Stimulated activated CD8-positive, alpha-beta memory T cell treated with anti-CD3 and anti-CD28 coated beads, Interleukin-4, amount 100 ng/mL, for 1 hour (primary cell): Measurements from ENCODE around the gene RGPD8.
"Not testable (repeated sequence)": the region's sequence is repeated elsewhere in the genome, so short reads cannot be mapped to it uniquely, and the experiment has no call there.

Source experiments
- DNase-seq, 2 donors: peaks; one replicate each; pipeline ENCODE4 v3.0.0-alpha.2; 2020; ENCODE audit warnings: low read depth in 2 of 2, low spot score in 1 of 2

RGPD8 gene

DNA sequence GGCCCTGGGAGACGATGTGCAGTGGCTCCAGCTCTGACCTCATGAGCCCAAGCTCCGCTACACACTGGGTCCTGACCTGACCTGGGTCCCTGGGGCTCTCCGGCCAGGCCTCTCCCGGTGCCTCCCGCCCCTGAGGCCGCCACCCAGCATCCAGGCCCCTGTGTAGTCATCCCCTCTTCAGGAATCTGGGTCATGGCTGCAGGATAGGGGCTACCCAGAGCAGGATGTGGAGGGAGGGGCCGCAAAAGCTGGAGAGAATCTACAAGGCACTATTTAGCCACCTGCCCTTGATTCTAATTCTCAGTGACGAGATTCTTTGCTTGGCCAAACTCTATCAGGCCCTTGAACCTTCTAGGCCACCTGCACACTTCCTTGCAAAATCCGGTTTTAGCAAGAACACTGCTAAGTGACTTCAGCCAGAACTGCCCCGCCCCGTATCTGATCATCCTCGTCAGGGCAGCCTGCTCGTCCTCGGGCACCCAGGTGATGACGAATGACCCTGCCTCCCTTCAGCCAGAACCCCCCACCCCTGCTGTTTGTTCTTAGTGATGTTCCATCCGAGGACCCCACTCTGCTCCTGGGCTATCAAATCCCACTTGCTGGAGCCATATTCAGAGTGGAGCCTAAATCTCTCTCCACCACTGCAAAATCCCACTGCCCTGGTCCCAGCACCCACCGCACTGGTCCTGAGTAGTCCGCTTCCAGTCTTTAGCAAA is 2.4 kb upstream of the RGPD8 start:
- not testable (repeated sequence) for DNase-seq

DNA sequence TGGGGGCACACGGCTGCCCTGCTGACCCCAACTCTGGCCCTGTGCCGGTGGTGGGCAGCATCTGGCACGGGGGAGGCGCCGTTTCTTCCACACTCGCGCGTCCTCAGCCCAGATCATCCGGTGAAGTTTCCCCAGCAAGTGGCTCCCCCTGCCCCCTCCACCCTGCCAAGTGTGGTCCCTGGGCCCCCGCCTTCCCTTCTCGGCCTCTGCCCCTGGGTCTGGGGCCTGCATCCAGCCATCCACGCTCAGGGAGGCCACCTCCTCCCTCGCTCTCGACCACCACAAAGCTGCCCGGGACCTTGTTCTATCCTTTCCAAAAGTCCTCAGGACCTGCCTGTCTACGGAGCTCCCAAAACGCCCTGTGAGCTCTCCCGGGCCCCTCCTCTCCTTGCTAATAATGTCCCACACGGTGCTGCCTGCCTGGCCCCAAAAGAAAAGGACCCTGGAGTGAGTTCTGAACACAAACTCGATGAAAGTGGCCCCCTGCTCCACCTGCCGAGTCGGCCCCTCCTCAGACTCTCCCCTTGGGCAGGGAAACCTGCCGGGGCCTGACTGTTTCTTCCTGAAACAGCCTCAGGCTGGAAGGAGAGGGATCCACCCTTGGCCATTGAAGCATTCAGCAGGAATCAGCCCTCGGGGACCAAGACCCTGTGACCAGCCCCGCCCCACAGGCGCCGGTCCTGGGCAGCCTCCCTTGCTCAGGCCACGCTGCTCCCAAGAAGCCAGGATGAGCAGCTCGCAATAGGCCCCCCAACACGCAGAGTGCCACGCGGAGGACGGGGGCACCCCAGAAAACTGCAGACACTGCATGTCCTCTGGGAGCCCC is 1.7 kb upstream of the RGPD8 start:
- not testable (repeated sequence) for DNase-seq

DNA sequence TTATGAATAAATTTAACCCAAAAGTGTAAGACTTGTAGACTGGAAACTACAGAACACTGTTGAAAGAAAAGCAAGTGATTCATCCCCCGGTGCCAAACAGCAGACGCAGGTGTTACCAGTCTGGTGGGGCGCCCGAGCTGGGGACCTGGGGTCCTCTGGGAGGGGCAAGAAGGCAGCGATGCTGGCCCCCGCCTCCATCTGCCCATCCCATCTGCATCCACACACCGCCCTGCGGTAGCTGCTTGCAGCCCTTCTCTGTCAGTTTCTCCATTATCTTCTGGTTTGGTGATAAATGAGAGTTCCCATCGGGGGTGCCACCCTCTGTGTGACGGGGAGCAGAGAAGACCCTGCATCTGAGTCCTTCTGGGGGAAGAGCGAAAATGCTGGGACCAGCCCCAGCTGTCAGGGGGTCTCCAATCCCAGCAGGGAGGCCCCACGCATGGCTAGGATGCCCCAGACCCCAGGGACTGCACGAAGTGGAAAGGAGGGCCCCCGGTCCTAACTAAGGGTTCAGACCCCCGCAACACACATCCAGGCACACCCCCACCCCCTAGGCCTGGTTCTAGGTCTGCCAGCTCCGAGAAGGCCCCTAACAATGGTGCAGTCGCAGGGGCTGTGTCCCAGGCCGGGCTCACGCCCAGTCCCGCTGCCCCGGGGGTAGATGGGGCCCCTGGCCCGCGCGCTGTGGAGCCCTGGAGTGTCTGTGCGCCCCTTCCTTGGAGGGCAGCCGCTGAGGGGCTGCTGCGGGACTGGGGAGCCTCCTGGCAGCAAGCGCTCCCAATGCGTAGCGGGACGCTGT is 686 bp upstream of the RGPD8 start:
- DNase-seq: no peak

DNA sequence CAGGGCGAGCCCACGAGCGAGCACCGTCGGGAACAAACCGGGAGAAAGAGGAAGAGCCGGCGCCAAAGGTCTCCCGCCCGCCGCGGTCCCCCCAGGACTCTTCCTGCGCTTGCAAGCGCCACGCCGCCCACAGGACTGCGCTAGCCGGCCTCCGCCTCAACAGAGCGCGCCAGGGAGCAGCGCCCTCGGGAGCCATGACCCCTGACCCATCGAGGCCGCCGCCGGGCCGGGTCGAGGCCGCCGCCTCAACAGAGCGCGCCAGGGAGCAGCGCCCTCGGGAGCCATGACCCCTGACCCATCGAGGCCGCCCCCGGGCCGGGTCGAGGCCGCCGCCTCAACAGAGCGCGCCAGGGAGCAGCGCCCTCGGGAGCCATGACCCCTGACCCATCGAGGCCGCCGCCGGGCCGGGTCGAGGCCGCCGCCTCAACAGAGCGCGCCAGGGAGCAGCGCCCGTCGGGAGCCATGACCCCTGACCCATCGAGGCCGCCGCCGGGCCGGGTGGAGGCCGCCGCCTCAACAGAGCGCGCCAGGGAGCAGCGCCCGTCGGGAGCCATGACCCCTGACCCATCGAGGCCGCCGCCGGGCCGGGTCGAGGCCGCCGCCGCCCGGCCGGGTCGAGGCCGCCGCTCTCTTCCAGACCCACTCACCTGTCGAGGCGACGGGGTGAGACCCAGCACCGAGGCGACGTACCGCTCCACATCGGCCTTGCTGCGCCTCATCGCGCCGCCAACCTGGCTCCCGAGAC is 538 bp downstream of the RGPD8 start:
- DNase-seq: not testable (repeated sequence)

DNA sequence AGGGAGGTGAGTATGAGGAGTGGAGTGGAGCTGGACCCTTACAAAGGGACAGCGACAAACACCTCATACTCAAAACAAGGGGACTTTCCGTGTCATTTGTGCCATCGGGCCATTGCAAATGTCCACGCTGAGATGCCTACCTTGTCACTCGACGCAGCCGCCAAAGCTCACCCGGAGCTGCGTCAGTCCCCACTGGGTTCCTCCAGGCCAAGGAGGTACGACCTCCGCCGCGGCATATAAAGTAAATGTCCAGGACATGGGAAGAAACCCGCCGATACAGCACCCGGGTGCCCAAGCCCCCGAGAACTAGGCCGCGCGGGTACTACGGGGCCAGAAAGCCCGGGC is 1.1 kb downstream of the RGPD8 start:
- DNase-seq: not testable (repeated sequence)

DNA sequence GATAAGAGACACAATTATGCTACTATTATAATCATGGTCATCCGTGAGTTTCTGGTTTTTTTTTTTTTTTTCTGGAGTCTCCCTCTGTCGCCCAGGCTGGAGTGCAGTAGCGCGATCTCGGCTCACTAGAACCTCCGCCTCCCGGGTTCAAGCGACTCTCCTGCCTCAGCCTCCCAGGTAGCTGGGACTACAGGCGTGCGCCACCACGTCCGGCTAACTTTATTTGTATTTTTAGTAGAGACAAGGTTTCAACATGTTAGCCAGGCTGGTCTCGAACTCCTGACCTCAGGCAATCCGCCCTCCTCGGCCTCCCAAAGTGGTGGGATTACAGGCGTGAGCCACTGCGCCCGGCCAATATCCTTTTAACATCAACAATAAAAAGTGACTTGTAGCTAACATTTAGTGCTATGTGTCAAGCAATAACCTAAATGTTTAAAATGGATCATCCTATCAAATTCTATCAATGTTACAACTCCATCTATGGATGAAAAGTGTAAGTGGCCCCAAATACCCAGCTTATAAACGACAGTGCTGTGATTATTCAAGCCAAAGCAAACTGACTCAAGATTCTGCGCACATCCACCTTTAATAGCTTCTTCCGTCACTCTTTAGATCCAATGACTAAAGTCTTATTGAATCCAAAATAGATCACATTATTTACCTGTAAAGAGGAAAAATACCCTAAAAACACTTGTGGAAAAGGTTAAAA is 1.7 kb downstream of the RGPD8 start:
- DNase-seq: not testable (repeated sequence)

DNA sequence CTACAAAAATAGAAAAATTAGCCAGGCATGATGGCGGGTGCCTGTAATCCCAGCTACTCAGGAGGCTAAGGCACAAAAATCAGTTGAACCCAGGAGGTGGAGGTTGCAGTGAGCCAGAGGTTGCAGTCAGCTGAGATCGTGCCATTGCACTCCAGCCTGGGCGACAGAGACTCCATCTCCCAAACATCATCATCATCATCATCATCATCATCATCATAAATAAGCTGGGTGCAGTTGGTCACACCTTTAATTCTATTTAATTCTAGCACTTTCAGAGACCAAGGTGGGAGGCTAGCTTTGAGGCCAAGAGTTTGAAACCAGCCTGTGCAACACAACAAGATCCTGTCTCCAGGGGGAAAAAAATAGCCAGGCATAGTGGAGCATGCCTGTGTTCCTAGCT is 8.9 kb downstream of the RGPD8 start:
- not testable (repeated sequence) for DNase-seq

DNA sequence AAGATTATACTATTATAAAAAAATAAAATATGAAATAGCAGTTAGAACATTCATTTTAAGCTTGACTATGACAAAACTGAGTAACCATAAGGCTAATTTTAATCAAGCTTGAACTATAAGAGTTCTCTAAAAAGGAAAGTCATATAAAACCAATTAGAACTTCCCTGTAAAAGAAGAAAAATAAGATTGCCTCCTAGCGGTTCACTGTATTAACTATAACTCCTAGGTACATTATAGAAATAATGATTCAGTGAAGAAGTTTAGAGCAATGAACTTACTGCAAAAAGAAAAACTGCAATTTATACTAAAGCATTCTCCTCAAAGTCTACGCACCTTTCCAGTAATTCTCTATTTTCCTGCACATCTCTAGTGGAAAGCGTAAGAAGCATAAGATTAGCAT is 16.6 kb downstream of the RGPD8 start:
- DNase-seq: not testable (repeated sequence)

DNA sequence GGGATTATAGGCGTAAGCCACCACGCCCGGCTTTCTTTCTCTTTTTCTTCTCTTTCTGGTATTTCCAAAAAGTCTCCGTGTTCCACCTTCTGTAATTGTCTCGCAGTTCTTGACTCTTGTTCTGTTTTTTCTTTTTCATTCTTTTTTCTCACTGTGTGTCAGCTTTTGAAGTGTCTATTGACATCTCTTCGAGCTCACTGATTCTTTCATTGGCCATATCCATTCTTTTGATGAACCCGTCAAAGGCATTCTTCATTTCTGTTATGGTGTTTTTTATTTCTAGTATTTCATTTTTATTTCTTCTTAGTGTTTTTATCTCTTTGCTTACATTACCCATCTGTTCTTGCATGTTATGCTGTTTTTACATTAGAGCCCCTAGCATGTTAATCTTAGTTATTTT is 73.4 kb downstream of the RGPD8 start:
- not testable (repeated sequence) for DNase-seq

DNA sequence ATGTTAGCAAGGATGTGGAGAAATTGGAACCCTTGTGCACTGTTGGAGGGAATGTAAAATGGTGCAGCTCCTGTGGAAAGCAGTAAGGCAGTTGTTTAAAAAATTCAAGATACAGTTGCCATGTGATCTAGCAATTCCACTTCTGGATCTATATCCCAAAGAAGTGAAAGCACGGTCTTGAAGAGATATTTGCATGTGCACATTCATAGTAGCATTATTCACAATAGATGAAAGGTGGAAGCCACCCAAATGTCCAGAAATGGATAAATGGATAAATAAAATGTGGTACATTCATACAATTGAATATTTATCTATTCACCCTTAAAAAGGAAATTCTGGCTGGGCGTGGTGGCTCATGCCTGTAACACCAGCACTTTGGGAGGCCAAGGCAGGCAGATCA is 79.1 kb downstream of the RGPD8 start:
- not testable (repeated sequence) for DNase-seq

DNA sequence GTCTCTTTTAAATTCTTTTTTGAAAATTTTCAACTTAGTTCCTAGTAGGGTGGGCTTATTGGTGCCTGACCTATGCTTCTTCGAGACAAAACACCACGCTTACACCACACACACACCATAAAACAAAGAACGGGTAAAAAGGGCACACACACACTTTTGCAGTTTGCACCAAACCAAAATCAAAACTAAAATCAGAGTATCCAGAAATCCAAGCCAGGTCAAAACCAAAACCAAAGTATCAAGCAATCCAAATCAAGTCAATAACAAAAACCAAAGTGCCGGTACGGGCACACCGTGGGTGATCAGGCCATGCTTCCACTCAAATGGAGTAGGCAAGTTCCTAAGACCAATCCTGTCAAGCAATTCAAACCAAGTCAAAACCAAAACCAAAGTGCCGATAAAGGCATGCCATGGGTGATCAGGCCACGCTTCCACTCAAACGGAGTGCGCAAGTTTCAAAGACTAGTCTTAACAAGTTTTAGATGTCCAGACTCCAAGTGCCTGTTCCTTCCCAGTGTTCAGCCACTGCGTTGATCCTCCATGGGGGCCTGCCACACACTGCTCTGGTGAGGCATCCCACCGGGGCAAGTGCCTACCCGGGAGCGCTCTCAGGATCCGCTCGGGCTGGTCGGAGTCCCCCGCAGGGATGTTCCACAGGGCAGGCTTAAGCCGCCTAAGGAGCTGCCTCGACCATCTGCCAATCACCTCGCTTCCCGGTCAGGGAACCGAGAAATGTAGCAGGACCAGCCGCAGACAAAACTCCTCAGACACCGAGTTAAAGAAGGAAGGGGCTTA is 80.4 kb downstream of the RGPD8 start:
- DNase-seq: not testable (repeated sequence)

DNA sequence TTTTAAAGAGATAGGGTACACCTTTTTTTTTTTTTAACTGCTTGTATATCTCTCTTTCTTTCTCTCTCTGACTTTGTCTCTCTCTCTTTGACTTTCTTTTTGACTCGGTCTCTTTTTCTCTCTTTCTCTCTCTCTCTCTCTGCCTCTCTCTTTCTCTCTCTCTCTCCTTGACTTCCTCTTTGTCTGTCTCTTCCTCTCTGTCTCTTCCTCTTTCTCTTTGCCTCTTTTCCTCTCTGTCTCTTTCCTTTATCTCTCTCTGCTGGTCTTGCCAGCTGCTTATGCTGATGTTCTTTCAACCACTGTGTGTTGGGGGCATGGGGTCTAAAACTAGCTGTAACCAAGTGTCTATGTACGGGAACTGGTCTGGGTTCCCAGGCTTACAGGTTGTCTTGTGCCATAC is 81.2 kb downstream of the RGPD8 start:
- not testable (repeated sequence) for DNase-seq

DNA sequence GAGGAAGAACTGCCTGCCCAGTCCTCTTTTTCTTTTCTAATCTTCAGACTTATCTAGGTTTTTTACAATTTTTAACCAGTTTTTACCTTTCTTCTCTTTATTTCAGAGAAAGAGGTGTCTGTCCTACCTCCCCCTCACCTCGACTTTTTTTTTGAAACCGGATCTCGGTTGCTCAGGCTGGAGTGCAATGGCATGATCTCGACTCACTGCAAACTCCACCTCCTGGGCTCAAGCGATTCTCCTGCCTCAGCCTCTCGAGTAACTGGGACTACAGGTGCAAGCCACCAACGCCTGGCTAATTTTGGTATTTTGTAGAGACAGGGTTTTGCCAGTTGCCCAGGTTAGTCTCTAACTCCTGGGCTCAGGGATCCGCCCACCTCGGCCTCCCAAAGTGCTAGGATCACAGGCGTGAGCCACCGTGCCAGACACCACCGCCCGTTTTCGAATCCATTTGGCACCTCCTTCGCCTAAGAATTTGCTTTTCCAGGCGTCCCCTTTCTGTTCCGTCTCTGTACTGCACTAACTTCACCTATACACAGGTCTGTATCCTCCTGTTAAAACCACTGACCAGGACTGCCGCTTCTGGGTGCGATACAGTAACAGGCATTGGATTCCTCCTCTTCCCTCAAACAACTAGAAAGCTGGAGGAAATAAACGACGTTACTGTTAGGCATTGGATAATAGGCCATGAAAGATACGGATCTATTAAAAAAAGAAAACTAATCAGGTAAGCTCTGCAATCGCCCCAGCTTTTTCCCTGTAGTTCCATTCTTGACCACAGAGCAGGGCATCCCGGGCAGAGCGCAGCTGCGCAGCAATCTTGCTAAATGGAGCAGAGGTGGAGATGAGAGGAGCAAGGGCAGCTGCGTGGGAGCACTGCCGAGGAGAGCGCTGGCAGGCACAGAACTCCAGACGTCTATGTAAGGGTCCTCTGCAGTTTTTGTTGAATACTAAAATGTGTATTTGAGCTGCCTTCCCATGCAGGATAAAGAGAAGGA is 88.1 kb downstream of the RGPD8 start:
- DNase-seq: no peak

DNA sequence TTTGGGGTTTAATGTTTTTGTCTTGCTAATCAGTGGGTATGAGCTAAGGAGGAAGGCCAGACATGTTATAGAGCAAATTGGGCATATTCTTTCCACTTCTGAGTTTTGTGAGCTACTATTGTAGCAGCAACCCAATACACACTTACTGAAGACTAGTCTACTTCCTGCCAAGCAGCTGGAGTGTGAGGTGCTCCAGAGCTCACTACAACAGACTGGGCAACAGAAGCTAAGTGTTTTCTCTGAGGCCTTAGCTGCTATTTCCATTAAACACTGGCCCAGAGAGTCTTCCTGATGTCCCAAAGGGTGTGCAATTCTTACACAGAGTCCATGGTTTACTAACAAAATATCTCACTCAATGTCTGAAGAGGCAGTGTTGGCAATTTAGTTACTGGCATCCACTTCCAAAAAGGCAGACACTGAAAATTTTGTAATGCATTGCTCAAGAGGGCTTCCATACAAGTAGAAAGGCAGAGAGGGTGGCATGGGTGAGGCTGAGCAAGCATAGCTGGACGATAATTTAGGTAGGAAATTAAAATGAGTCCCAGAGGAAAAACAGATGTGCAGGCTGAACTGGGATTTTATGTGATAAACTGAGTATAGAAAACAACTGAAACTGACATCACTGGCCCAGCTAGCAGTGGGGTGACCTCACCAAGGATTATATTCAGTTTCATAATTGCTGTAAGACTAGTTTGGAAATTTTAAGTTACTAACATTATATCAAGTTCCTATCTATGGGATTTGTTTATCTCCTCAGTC is 89.4 kb downstream of the RGPD8 start:
- DNase-seq: no peak

DNA sequence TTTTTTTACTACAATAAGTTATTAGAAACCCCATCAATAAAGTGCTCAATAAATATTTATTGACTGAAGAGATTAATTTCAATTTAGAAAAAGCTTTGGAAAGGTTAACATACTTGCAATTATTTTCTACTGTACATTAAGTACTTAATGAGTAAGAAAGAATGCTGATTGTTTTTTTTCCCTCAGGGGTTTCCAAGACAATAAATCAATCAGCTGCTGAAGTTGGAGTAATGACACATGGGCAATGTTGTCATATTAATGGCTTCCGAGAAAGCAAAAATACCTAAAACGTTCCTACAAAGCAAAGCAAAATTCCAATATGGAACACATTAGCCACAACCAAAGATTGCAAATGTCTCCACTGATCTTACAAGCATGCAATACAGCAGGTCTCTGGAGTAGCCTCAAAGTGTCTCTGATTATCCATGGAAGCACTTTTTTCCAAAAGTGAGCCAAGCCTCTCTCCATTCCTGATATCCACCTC is 91.3 kb downstream of the RGPD8 start:
- DNase-seq: no peak

DNA sequence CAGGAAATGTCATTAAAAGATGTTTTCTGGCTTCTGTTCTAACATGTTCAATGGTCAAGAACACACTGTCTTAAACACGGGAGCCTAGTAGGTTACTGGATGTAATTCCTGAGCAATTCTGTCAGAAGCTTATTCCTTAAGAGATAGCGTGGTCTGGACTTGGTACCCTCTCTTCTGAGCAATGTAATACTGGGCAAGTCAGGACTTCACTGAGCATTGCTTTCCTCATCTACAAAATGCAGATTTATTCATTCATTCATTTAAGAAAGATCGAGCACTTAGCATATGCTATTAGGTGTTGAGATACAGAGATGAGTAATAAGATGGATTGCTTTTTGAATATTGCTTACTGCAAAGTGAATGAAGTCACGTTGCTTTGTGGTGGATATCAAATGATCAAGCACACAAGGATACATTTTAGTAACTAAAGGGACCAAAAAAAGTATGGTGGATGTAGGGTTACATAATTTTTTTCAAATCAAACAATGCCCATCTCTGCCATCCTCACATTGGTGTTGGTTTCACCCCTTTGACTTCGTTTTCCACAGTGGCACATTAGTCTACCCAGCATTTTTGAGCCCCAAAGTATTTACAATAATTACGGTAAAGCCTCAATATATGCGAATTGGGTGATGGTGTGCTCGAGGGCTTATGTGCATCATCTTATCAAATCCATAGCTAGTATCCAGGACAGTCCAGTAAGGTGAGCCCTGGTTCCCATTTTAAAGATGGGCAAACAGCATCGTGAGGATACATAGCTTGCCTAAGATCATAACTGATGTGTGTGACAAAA is 92.8 kb downstream of the RGPD8 start:
- no peak for DNase-seq

DNA sequence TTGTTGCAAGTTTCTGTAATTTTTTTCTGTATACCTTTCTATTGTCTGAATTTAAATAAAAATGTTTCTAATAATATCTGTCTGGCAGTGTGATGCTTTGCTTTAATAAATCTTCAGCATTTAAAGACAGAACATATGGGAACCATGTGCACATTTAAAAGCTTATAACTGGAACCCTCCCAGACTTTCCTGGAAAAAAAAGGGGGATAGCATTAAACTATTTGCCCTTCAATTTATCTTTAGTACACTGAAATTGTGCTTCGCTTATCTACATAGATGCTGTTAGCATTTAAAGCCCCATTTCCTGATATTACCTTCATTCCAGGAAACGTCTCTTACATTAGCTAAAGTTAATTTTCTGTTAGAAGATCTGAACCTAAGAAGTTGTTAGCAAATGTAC is 93.5 kb downstream of the RGPD8 start:
- DNase-seq: no peak
